H9 (cell line): ENCODE data around the gene OLIG2. TPM values are rescaled to one million over a fixed set of nuclear protein-coding genes. Genes with fewer than 3 reads are reported as not detected.

Experiments used
- DNase-seq: peaks from one replicate; pipeline ENCODE4 v3.0.0-alpha.2; 2017
- H2AFZ ChIP-seq: one replicate; pipeline ENCODE4 v1.6.1; 2013; ENCODE audit warnings: mild to moderate bottlenecking, low read length, control low read depth, moderate library complexity
- H2AK5ac ChIP-seq: 2 replicates; pipeline ENCODE4 v1.6.1; 2013; ENCODE audit warnings: low read length, control low read depth, mixed read lengths; ENCODE audit not compliant: insufficient read length
- H2BK120ac ChIP-seq: one replicate; pipeline ENCODE4 v1.6.1; 2013; ENCODE audit warnings: low read depth, mild to moderate bottlenecking, low read length, control low read depth, inconsistent platforms; ENCODE audit not compliant: poor library complexity, severe bottlenecking
- H2BK12ac ChIP-seq: 2 replicates; pipeline ENCODE4 v1.6.1; 2013; ENCODE audit warnings: low read length, control low read depth, mixed read lengths, low read depth; ENCODE audit not compliant: insufficient read length
- H2BK15ac ChIP-seq: 2 replicates; pipeline ENCODE4 v1.6.1; 2013; ENCODE audit warnings: low read depth, low read length, control low read depth
- H2BK20ac ChIP-seq: one replicate; pipeline ENCODE4 v1.6.1; 2013; ENCODE audit warnings: low read depth, mild to moderate bottlenecking, low read length, control low read depth, inconsistent platforms; ENCODE audit not compliant: poor library complexity, severe bottlenecking
- H2BK5ac ChIP-seq: 2 replicates; pipeline ENCODE4 v1.6.1; 2013; ENCODE audit warnings: low read length, control low read depth, mixed read lengths; ENCODE audit not compliant: insufficient read length
- H3K14ac ChIP-seq: 2 replicates; pipeline ENCODE4 v1.6.1; 2013; ENCODE audit warnings: low read length, control low read depth; ENCODE audit not compliant: insufficient read depth
- H3K18ac ChIP-seq: 2 replicates; pipeline ENCODE4 v1.6.1; 2013; ENCODE audit warnings: low read depth, mild to moderate bottlenecking, mixed read lengths, low read length, control low read depth; ENCODE audit not compliant: insufficient read length
- H3K23ac ChIP-seq: 2 replicates; pipeline ENCODE4 v1.6.1; 2013; ENCODE audit warnings: low read length, control low read depth, mixed read lengths, low read depth; ENCODE audit not compliant: insufficient read length
- H3K23me2 ChIP-seq: 2 replicates; pipeline ENCODE4 v1.6.1; 2013; ENCODE audit warnings: low read depth, mild to moderate bottlenecking, mixed read lengths, low read length, control low read depth; ENCODE audit not compliant: insufficient read length, poor library complexity, severe bottlenecking
- H3K27ac ChIP-seq: 2 replicates; pipeline ENCODE4 v1.5.1; 2013; ENCODE audit warnings: low read length, control low read depth, mixed read lengths, low read depth; ENCODE audit not compliant: insufficient read length
- H3K27me3 ChIP-seq: 2 replicates; pipeline ENCODE4 v1.6.1; 2013; ENCODE audit warnings: low read length, control low read depth, inconsistent platforms; ENCODE audit not compliant: insufficient read depth
- H3K4ac ChIP-seq: 2 replicates; pipeline ENCODE4 v1.6.1; 2013; ENCODE audit warnings: low read depth, mild to moderate bottlenecking, control low read depth, inconsistent platforms, low read length, moderate library complexity
- H3K4me1 ChIP-seq: 2 replicates; pipeline ENCODE4 v1.6.1; 2013; ENCODE audit warnings: low read length, control low read depth, inconsistent platforms; ENCODE audit not compliant: insufficient read depth
- H3K4me2 ChIP-seq: 2 replicates; pipeline ENCODE4 v1.6.1; 2013; ENCODE audit warnings: low read length, control low read depth, mixed read lengths; ENCODE audit not compliant: insufficient read length, insufficient read depth
- H3K56ac ChIP-seq: 2 replicates; pipeline ENCODE4 v1.6.1; 2013; ENCODE audit warnings: low read depth, mild to moderate bottlenecking, mixed read lengths, low read length, control low read depth; ENCODE audit not compliant: insufficient read length
- H3K79me1 ChIP-seq: 2 replicates; pipeline ENCODE4 v1.6.1; 2013; ENCODE audit warnings: low read depth, mild to moderate bottlenecking, moderate library complexity, low read length, control low read depth, inconsistent platforms; ENCODE audit not compliant: insufficient read depth, poor library complexity, severe bottlenecking
- H3K79me2 ChIP-seq: 2 replicates; pipeline ENCODE4 v1.6.1; 2013; ENCODE audit warnings: low read length, control low read depth, inconsistent platforms; ENCODE audit not compliant: insufficient read depth
- H3K9ac ChIP-seq: 2 replicates; pipeline ENCODE4 v1.6.1; 2013; ENCODE audit warnings: low read length, control low read depth, mixed read lengths; ENCODE audit not compliant: insufficient read length; ENCODE audit errors: extremely low read depth
- H3K9me3 ChIP-seq: one replicate; pipeline ENCODE4 v1.6.1; 2013; ENCODE audit warnings: low read depth, low read length, inconsistent platforms; ENCODE audit not compliant: control insufficient read depth
- H3T11ph ChIP-seq: one replicate; pipeline ENCODE4 v1.6.1; 2013; ENCODE audit warnings: mild to moderate bottlenecking, low read length, control low read depth, inconsistent platforms
- H4K20me1 ChIP-seq: one replicate; pipeline ENCODE4 v1.6.1; 2013; ENCODE audit not compliant: control insufficient read depth, insufficient read length, insufficient read depth
- H4K5ac ChIP-seq: 2 replicates; pipeline ENCODE4 v1.6.1; 2013; ENCODE audit warnings: low read depth, mild to moderate bottlenecking, mixed read lengths, low read length, control low read depth; ENCODE audit not compliant: insufficient read length
- H4K8ac ChIP-seq: replicated peaks from 2 replicates; pipeline ENCODE4 v1.6.1; 2013; ENCODE audit warnings: low read length, control low read depth, mixed read lengths, low read depth; ENCODE audit not compliant: insufficient read length
- H4K91ac ChIP-seq: 2 replicates; pipeline ENCODE4 v1.6.1; 2013; ENCODE audit warnings: low read depth, mild to moderate bottlenecking, moderate library complexity, mixed read lengths, low read length, control low read depth; ENCODE audit not compliant: insufficient read length
- H3K27ac Mint-ChIP-seq, 3 experiments: 2 replicates in 2 of 3; 3 replicates in 1 of 3; pipeline ENCODE4 v1.8.0; 2020 to 2021; ENCODE audit warnings: mixed read lengths in 3 of 3, mild to moderate bottlenecking in 1 of 3, moderate library complexity in 1 of 3
- H3K27me3 Mint-ChIP-seq: 2 replicates; pipeline ENCODE4 v1.8.0; 2021; ENCODE audit warnings: low read depth, mild to moderate bottlenecking, moderate library complexity, mixed read lengths
- H3K36me3 Mint-ChIP-seq, 3 experiments: 2 replicates in 2 of 3; 3 replicates in 1 of 3; pipeline ENCODE4 v1.8.0; 2020 to 2021; ENCODE audit warnings: low read depth in 3 of 3, mixed read lengths in 3 of 3; ENCODE audit not compliant: insufficient read depth in 1 of 3
- H3K4me1 Mint-ChIP-seq, 2 experiments: 2 replicates each; pipeline ENCODE4 v1.8.0; 2020; ENCODE audit warnings: mixed read lengths in 2 of 2
- H3K4me3 Mint-ChIP-seq, 2 experiments: 2 replicates in 1 of 2; 3 replicates in 1 of 2; pipeline ENCODE4 v1.8.0; 2020 to 2021; ENCODE audit warnings: mild to moderate bottlenecking in 2 of 2, mixed read lengths in 2 of 2, moderate library complexity in 1 of 2
- H3K9me3 Mint-ChIP-seq, 2 experiments: 2 replicates in 1 of 2; 3 replicates in 1 of 2; pipeline ENCODE4 v1.8.0; 2020; ENCODE audit warnings: mild to moderate bottlenecking in 2 of 2, mixed read lengths in 2 of 2, moderate library complexity in 1 of 2
- WGBS: extraction: QIAGEN DNeasy Blood & Tissue Kit; methylation state at CpG from one replicate; pipeline ENCODE4 v1.1.7; 2013; ENCODE audit warnings: missing lambda C conversion rate, low lambda C conversion rate, mixed read lengths; ENCODE audit not compliant: insufficient read length; ENCODE audit errors: extremely low coverage; 5-methylcytosine and 5-hydroxymethylcytosine counted together
- total RNA-seq: library from RNA; stranded (reverse); gene quantifications from 2 replicates; pipeline ENCODE4 v1.2.1, GENCODE V29; 2021
- TF ChIP-seq, protein P1 (sequence below): fragments of 200-600 bp; sonication (generic); conservative IDR thresholded peaks from 3 replicates; pipeline ENCODE4 v1.8.0; 2021; ENCODE audit warnings: antibody characterized with exemption, mild to moderate bottlenecking

OLIG2 gene
- total RNA-seq, 1 experiment from 2014 or later: 1.4 TPM

- Histone ChIP-seq H3K4me2 (peak overlapping the region; percentile 42), H3K27ac (no peak overlapping the region), H4K20me1 (no peaks in the 10 kb centered on the region), H3K9me3 (no peaks in the 10 kb centered on the region), H2BK15ac (no peak overlapping the region), H4K5ac (no peak overlapping the region), H3K23me2 (no peaks in the 10 kb centered on the region), H3K27me3 (peaks cover 34% of the 10 kb centered on the region), H3K79me1 (no peaks in the 10 kb centered on the region), H3T11ph (no peak overlapping the region), H3K79me2 (no peaks in the 10 kb centered on the region), H2BK5ac (no peak overlapping the region), H2BK120ac (no peak overlapping the region), H3K56ac (no peak overlapping the region), H2BK12ac (no peak overlapping the region), H4K91ac (no peak overlapping the region), H3K23ac (no peak overlapping the region), H2AK5ac (no peak overlapping the region), H3K14ac (no peak overlapping the region), H3K4ac (no peak overlapping the region), H3K18ac (no peak overlapping the region), H2AFZ (no peak overlapping the region), H3K4me1 (no peaks in the 10 kb centered on the region; the same call in 1 of the 2 replicates), H3K9ac (no peak overlapping the region), H2BK20ac (no peak overlapping the region), H4K8ac (no peak overlapping the region)
- H3K4me1 Mint-ChIP-seq: peaks cover 11 to 17% of the 10 kb centered on the region in 2 experiments
- DNase-seq: peak; percentile 63
- H3K27me3 Mint-ChIP-seq: peaks cover 94% of the 10 kb centered on the region
- H3K27ac Mint-ChIP-seq: no peak overlapping the region
- 0 out of 7 replicates have a peak, but pooled peaks cover 0 to under 1% (median 0%) of the 10 kb centered on the region in 3 experiments for H3K36me3 Mint-ChIP-seq
- H3K9me3 Mint-ChIP-seq: peaks cover 1 to 5% of the 10 kb centered on the region in 2 experiments; a peak in 4 of 5 replicates
- peak overlapping the region in 1 of 2 experiments; percentile 10; a peak in 1 of 5 replicates for H3K4me3 Mint-ChIP-seq
- TF ChIP-seq, protein P1, sequence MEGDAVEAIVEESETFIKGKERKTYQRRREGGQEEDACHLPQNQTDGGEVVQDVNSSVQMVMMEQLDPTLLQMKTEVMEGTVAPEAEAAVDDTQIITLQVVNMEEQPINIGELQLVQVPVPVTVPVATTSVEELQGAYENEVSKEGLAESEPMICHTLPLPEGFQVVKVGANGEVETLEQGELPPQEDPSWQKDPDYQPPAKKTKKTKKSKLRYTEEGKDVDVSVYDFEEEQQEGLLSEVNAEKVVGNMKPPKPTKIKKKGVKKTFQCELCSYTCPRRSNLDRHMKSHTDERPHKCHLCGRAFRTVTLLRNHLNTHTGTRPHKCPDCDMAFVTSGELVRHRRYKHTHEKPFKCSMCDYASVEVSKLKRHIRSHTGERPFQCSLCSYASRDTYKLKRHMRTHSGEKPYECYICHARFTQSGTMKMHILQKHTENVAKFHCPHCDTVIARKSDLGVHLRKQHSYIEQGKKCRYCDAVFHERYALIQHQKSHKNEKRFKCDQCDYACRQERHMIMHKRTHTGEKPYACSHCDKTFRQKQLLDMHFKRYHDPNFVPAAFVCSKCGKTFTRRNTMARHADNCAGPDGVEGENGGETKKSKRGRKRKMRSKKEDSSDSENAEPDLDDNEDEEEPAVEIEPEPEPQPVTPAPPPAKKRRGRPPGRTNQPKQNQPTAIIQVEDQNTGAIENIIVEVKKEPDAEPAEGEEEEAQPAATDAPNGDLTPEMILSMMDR: peak; percentile 39
- WGBS: no CpG with 5 or more reads among the region's 14 CpGs
Measured at GRCh38 chr21:33063907-33064622, 38.3 kb downstream of the OLIG2 start.
